Thoracic aorta (tissue), 2 donors: ENCODE measurements around the gene TREH. TPM values are rescaled to one million over a fixed set of nuclear protein-coding genes. Genes with fewer than 3 reads are reported as not detected.

Experiments used
- ATAC-seq: fragments of 150-250 bp; one replicate; pipeline ENCODE4 v1.8.0; 2017; ENCODE audit warnings: low read depth; ENCODE audit not compliant: insufficient number of reproducible peaks, low FRiP score
- DNase-seq: peaks from one replicate; pipeline ENCODE4 v3.0.0-alpha.2; 2020; ENCODE audit warnings: low spot score
- H3K27ac ChIP-seq, 2 donors: fragments of 200-600 bp; sonication (generic); 1 replicate in 1 of 2; 2 replicates in 1 of 2; pipeline ENCODE4 v1.5.1; 2016; ENCODE audit warnings: mild to moderate bottlenecking in 2 of 2, moderate library complexity in 2 of 2
- H3K27me3 ChIP-seq: fragments of 200-600 bp; sonication (generic); replicated peaks from 2 replicates; pipeline ENCODE4 v1.6.0; 2016; ENCODE audit warnings: mild to moderate bottlenecking; ENCODE audit not compliant: insufficient read depth
- H3K36me3 ChIP-seq: fragments of 200-600 bp; sonication (generic); one replicate; pipeline ENCODE4 v1.5.1; 2016
- H3K4me1 ChIP-seq, 2 donors: fragments of 200-600 bp; sonication (generic); 1 replicate in 1 of 2; 2 replicates in 1 of 2; pipeline versions ENCODE4 v1.5.1 to v1.6.0; 2016; ENCODE audit warnings: low read depth in 2 of 2, mild to moderate bottlenecking in 1 of 2; ENCODE audit not compliant: control insufficient read depth in 1 of 2
- H3K4me3 ChIP-seq: fragments of 200-600 bp; sonication (generic); 2 replicates; pipeline ENCODE4 v1.5.1; 2016; ENCODE audit warnings: mild to moderate bottlenecking
- H3K9me3 ChIP-seq: fragments of 200-600 bp; sonication (generic); 2 replicates; pipeline ENCODE4 v1.5.1; 2016
- total RNA-seq, 2 donors: library from RNA; depleted of rRNA; stranded (reverse); fragments of >200 nt; gene quantifications; one replicate each; pipeline versions ENCODE4 v1.1.0 to v1.2.3, GENCODE V29; 2016
- TF ChIP-seq, protein P1 (sequence below): fragments of 200-600 bp; sonication (generic); IDR thresholded peaks from one replicate; pipeline ENCODE4 v1.5.1; 2019; ENCODE audit warnings: antibody characterized with exemption

TREH gene
- total RNA-seq, 2 donors from 2014 or later: not detected

DNA sequence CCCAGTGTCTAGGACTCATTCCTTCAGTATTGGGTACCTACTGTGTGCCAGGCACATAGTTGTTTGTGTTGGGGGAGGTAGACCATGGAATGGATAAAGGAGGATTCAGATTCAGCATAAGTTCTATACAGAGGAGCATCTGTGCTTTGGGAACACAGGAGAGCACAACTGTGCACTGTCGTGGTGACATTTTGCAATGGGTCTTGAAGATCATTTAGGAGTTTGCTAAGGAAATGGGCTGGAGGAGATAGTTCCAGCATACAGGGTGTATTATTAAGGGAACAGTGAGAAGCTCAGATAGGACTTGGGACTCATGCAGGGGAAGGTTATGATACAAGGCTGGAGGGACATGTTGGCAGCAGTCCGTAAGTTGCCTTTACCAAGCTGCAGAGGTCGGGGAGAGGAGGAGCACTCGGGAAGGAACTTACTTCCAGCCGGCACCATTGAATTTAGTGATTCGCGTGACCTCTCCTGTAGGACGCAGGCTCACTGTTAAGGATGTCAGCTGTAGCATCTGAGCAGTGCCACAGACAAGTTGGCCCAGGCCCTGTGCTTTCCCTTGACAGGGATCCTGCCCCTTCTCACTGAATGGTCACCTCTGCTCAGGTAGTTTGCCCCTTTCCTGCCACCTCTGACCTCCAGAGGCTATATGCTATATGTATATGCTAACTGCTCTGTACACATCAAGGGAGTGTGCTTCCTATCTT lies 25.6 kb downstream of the TREH start:
- Histone ChIP-seq H3K4me3 (no peak overlapping the region), H3K27me3 (no peaks in the 10 kb centered on the region), H3K4me1 (peaks cover 0 to 2% of the 10 kb centered on the region in 2 donors), H3K36me3 (peaks cover 71% of the 10 kb centered on the region), H3K27ac (no peak overlapping the region), H3K9me3 (no peaks in the 10 kb centered on the region)
- no peak for DNase-seq
- TF ChIP-seq, protein P1, sequence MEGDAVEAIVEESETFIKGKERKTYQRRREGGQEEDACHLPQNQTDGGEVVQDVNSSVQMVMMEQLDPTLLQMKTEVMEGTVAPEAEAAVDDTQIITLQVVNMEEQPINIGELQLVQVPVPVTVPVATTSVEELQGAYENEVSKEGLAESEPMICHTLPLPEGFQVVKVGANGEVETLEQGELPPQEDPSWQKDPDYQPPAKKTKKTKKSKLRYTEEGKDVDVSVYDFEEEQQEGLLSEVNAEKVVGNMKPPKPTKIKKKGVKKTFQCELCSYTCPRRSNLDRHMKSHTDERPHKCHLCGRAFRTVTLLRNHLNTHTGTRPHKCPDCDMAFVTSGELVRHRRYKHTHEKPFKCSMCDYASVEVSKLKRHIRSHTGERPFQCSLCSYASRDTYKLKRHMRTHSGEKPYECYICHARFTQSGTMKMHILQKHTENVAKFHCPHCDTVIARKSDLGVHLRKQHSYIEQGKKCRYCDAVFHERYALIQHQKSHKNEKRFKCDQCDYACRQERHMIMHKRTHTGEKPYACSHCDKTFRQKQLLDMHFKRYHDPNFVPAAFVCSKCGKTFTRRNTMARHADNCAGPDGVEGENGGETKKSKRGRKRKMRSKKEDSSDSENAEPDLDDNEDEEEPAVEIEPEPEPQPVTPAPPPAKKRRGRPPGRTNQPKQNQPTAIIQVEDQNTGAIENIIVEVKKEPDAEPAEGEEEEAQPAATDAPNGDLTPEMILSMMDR: no peak
- ATAC-seq: no peak

DNA sequence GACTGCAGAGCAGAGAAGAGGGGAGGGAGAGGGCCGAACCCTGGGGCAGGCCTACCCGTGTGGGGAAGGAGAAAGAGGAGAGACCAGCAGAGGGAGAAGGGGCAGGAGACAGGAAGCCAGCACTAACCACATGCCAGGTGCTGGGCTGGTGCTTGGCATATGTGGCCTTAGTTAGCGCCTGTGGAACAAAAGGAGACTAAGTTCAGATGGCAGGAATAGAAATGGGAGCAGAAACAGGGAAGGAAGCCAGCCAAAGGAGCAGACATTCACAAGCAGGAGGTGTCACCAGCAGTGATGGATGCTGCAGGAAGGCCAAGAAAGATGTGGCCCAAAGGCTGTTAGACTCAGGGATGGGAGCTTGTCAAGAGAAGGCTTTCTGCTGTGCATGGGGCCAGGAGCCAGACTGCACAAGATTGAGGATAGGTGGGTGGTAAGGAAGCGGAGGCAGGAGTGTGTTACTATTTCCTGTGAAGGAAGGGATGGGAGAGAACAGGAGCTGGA lies 26.7 kb downstream of the TREH start:
- ATAC-seq: no peak
- Histone ChIP-seq H3K4me1 (no peaks in the 10 kb centered on the region), H3K4me3 (no peak overlapping the region), H3K9me3 (no peaks in the 10 kb centered on the region), H3K27ac (peak overlapping the region in 1 of 2 donors; percentile 47), H3K36me3 (peaks cover 76% of the 10 kb centered on the region), H3K27me3 (no peaks in the 10 kb centered on the region)
- no peak for DNase-seq
- TF ChIP-seq, protein P1: no peak

DNA sequence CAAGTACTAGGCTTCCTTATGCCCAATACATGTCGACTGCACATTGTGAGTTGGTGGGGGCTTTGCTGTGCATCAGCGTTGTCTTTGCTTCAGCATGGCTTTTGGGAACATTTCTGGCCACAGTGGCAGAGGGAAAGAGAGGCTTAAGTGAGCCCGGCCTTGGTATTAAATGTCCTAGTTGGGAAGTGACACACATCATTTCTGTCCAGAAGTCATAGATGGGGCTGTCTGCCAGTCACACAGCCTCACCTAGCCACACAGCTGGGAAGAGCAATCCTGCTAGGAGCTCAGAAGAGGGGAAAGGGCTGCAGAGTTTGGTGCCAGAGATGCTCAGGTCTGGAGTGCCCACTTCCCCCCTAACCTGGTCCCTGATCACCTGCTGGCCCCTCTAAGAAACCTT lies 27.6 kb downstream of the TREH start:
- Histone ChIP-seq H3K27me3 (no peaks in the 10 kb centered on the region), H3K4me1 (no peaks in the 10 kb centered on the region), H3K9me3 (no peaks in the 10 kb centered on the region), H3K27ac (no peak overlapping the region), H3K4me3 (no peak overlapping the region), H3K36me3 (peaks cover 74% of the 10 kb centered on the region)
- DNase-seq: no peak
- TF ChIP-seq, protein P1: no peak
- no peak for ATAC-seq

DNA sequence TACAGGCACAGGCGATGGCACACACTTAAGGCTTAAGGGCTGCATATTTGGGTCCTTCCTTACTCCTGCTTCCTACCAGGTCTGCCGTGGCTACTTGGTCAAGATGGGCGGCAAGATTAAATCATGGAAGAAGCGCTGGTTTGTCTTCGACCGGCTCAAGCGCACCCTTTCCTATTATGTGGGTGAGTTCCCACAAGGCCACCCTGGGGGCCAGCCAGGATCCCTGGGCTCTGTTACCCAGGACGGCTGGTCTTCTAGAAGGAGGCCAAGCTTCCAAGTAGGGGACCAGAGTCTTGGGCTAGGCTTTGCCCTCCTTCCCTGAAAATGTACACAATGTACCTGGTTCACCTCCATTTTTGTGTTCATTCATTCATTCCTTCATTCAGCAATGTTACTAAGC lies 29.1 kb downstream of the TREH start:
- DNase-seq: no peak

DNA sequence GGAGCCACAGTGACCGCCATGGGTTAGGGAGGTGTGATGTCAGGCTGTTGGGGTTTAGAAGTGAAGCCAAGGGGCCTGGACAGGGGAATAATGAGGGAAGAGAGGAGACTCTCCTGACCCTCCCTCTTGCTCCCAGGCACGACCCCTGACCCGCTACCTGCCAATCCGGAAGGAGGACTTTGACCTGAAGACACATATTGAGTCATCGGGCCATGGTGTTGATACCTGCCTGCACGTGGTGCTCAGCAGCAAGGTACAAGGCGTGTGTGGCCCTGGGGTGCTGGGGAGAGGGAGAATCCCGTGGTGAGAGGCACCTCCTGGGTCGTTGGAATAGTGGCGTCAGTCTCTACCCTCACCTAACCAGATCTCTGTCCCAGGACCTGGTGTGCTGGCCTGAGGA lies 29.5 kb downstream of the TREH start:
- H3K4me1 ChIP-seq: no peaks in the 10 kb centered on the region
- TF ChIP-seq, protein P1: no peak
- H3K27me3 ChIP-seq: no peaks in the 10 kb centered on the region
- H3K4me3 ChIP-seq: no peak overlapping the region
- ATAC-seq: no peak
- no peaks in the 10 kb centered on the region for H3K9me3 ChIP-seq
- no peak overlapping the region for H3K27ac ChIP-seq
- DNase-seq: no peak
- peaks cover 68% of the 10 kb centered on the region for H3K36me3 ChIP-seq

More for the DNA sequence above, 29.1 kb downstream of the TREH start:
- H3K27me3 ChIP-seq: no peaks in the 10 kb centered on the region
- TF ChIP-seq, protein P1: no peak
- no peaks in the 10 kb centered on the region for H3K4me1 ChIP-seq
- peaks cover 68% of the 10 kb centered on the region for H3K36me3 ChIP-seq
- H3K27ac ChIP-seq: no peak overlapping the region
- no peak overlapping the region for H3K4me3 ChIP-seq
- no peak for ATAC-seq
- no peaks in the 10 kb centered on the region for H3K9me3 ChIP-seq
